NCI-H1694 (cell line): Measurements from ENCODE around the gene ISL2.

Experiments used
- DNase-seq: peaks from one replicate; lab custom pipeline; 2025; lab: John Stamatoyannopoulos, UW

The ISL2 gene

DNA sequence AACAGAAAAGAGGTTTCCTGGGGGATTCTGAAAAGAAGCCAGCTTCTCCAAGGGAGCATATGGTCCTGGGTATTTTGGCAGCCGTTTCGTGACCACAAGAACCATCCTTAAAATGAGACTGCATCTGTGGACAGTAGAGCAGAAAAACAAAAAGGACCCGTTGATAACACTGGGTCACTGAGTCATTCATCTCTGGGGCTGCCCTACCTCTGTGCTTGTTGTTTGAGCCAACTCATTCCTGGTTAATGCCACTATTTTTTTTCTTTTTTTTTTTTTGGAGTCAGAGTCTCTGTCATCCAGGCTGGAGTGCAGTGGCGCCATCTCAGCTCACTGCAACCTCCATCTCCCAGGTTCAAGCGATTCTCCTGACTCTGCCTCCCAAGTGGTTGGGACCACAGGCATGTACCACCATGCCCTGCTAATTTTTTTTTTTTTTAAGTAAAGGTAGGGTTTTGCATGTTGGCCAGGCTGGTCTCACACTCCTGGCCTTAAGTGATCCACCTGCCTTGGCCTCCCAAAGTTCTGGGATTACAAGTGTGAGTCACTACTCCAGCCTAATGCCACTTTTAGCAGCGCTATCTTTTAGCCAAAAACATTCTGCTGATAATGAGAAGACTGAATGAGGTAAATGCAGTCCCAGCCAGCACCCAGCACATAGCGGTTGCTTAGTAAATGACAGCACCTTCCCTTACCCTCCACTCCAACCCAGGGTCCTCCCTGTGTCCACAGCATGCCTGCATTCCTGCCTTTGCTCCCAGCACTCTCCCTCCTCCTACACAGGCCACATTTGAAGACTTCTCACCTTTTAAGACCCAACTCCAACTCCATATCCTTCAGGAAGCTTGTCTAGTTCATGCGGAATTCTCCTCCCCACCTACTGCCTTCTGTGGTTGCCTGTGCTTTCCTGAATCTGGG lies 9.1 kb upstream of the ISL2 start:
- DNase-seq: peak; percentile 46

DNA sequence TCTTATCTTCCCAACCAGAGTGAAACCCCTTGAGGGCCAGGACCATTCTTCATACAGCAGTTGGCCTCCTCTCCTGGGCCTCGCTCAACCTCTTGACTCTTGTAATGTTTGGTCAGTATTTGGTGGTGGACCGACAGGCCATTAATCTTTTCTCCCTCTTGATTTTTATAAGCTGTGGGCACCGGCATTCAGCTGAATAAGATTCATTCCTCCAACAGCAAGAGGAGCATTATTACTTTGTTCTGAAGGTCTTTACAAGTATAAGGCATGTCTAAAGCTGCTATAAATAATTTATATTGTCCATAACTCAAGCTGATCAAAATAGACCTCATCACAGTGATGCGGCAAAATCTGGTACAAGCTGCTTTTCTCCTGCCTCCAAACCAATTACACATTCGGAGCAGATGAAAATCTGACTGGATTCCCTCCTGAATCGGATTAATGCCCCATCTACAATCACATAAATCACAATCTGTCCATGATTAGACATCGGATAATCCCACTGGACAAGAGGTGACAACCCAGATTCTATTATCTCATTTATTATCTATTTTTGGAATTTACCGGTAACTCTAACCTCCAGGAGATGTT lies 8.4 kb upstream of the ISL2 start:
- DNase-seq: no peak

DNA sequence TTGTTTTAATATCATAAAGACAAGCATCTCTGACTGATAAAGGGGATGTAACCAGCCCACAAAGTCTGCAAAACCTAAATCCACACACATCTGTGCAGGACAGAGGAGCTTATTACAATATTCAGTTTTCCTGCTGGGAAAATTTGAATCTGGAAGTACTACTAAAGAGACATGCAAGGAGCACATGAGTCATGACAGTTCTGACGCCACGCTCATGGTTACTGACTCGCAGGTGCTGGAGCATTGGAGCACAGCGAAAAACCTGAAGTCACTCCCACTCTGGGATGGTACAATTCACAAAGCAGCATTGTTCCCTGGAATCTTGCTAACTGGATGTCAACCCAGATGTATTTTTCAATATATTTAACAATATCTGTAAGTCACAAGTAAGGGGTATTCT lies 7.6 kb upstream of the ISL2 start:
- DNase-seq: no peak

DNA sequence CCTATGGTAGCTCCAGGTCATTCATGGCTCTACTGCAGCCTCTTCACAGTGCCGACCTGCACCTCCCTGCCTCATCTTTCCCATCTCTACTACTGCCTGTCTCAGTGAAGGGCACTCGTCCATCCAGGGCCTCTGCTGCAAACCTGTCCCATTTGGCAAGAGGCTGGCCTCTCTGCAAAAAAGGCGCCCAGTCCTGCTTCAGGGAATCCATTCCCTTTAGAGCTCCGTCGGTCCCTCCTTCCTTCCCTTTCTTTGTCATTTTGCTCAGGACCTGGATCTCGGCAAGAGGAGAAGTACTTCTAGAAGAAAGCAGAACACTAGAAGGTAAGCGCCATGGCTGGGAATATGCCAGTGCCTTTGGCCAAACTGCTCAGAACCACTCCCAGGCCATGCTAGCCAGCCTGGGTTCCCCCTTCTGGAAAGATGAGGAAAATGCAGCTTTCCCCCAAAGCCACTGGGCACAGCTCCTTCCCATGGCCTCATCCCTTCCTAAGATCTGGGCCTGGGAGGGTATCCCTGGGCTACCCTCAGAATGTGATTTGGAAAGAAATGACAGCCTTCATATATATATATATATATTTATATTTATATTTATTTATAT lies 6.4 kb upstream of the ISL2 start:
- DNase-seq: no peak

DNA sequence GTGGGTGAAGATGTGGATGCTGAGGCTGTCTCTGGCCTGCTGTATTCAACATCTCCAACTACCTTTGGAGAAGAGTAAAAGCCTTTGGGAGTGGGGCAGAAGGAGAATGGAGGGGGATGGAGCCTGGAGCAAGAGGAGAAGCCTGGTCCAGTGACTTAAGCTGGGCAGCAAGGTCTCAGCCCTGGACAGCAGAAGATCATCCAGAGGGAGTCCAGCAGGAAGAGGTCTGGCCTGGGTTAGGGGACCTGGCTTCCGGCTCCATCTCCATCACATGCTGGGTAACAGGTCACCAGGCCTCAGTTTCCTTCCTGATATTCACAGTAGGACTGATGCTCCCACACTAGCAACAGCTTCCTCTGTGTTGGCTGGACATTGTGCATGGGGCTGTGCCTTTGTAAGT lies 3.8 kb upstream of the ISL2 start:
- DNase-seq: no peak

DNA sequence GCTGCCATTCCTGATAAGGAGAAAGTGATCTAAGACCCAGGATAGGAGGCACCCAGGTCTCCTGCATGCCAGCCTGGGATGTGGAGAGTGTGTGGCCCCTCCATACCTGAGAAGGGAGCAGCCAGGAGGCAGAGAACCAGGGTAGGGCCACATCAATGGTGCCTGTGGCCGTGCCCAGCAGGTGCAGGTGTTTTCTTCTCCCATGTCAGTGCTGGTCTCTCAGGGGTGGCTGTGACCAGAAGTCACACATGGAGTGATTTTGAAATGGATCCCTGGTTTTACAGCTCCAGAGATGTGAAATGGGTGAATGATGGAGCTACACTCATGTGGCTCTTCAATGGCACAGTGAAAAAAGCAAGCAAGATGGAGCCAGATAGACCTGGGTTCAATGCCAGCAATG lies 3.3 kb upstream of the ISL2 start:
- DNase-seq: no peak

DNA sequence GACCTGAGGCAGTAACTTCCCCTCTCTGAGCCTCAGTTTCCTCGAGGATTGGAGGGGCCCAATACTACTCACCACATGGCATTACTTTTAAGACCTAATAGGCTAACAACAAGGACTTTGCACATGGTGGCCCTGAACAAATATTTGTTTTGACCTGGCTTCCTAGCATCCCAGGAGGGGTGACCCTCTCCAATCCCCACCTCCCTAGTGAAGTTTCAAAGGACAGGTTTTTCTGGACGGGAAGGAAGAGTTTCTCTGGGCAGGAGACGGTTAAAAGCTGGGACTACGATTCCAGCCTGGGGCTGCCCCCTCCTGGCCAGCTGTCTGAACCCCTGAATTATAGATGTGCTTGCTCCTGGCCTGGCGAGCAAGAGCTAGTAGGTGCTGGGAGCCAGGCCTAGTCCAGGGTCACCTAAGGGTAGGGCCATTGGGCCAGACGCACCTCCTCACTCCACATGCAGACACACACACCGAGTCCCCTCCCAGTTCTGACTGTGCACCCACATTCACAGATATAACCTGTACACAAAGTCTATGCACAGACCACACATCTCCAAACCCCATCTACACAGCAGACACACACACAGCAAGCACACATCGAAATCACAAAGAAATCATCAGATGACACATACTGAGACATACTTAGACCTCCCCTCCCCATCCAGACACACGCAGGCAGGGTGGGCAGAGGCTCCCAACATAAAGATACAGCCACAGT lies 2.7 kb upstream of the ISL2 start:
- DNase-seq: no peak

DNA sequence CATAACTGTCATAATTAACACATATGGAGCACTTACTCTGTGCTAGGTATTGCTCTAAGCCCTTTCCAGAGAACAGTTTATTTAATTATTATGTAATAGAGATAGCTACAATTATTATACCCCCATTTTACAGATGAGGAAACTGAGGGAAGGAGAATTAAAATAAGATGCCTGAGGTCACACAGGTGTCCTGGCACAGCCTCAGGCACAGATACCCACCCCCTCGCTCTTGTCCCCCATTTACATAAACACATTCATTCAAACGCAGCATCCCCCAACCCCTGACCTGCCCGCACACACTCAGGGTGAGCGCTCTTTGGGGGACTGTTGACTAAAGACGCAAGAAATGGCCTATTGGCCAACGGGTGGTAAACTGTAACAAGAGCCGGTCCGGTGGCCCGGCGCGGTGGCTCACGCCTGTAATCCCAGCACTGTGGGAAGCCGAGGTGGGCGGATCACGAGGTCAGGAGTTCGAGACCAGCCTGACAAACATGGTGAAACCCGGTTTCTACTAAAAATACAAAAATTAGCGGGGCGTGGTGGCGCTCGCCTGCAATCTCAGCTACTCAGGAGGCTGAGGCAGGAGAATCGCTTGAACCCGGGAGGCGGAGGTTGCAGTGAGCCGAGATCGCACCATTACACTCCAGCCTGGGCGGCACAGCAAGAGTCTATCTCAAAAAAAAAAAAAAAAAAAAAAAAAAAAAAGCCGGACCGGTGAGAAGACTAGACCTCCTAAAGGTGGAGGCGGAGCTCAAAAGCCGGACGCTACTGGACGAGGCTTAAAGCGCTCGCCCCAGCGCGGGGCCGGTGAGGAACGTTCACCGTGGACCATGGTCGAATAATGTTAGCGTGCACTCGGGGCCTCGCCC lies 1.9 kb upstream of the ISL2 start:
- DNase-seq: no peak

DNA sequence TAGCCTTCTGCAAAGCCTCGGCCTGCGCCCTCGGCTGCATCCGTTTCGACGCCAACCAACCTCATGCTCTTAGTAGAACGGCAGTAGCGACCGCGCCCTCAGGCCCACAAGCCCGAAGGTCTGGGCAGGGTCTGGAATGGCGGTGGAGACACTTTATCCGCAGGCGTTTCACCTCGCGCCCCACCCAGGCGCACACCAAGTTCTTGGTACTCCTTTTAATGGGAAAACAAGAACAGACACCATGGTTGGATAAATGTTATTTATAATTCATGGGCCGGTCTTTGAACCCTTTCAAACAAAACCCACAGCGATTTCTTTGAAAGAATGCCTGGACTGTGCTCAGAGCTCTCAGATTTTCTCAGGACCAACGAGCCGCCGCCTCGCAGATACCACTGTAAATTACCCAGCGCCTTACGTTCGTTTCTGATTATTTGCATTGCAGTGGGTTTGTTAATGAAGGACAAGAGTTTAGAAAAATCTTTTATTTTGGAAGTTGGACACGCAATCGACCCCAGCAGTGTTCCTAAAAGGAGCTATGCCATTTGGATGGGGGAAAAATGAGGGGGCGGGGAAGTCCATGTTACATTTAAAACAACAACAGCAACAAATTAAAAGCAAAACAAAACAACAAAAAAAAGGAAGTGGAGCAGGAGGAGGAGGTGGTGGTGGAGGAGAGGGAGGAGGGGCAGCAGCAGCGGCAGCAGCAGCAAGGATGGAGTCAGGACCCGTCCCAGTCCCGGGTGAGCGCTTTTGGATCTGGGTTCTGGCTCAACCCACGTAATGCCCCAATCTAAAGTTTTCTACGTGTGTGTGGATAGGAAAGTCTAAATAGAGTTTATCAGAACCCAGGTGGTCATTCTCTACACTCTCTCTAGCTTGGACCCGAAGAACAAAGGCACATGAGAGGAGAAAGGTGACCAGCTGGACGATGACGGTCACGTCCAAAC lies 993 bp upstream of the ISL2 start:
- DNase-seq: no peak

DNA sequence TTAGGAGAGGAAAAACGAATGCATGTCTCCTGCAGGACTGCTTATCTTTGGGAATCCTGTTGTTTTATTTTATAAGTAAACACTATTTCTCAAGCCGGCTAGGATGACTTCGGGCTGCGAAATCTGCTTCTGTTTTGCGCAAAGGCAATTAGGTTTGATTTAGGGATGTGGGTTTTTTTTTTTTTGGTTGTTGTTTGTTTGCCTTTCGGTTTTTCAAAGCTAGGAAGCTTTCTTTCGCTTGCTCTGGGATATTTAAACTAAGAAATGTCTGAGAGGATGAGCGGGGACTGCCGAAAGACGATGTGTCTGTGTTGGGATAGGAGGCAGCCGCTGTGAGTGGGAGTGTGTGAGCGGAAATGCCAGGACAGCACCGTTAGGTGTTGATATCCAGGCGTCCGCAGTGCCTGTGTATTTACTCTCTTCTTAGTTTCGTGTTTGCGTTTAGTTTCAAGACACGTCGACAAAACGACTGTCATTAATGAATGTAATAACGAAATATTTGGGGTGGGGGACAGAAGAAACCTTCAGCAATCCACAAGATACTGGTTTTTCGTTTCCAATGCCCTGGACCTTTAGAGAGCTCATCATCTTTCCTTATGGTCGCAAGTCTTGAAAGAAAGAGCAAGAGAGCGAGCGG lies 604 bp downstream of the ISL2 start:
- no peak for DNase-seq

DNA sequence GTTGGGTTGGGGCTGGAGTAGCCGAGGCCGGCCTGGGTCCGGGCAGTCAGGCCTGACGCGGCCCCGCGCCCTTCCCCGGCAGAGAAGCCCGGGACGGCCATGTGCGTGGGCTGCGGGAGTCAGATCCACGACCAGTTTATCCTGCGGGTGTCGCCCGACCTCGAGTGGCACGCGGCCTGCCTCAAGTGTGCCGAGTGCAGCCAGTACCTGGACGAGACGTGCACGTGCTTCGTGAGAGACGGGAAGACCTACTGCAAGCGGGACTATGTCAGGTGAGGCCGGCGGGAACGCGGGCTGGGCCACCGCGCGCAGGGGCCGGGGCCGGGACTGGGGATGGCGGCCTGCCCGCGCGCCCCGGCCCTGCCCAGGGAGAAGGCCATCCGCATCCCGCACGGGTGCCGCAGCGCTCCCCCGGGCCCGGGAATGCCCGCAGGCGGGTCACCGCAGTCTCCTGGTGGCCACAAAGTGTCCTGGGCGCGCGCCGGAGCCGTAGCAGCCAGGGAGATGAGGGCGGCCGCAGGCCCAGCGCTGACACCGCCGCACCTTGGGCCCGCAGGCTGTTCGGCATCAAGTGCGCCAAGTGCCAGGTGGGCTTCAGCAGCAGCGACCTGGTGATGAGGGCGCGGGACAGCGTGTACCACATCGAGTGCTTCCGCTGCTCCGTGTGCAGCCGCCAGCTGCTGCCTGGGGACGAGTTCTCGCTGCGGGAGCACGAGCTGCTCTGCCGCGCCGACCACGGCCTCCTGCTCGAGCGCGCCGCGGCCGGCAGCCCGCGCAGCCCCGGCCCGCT lies 1.3 kb downstream of the ISL2 start:
- no peak for DNase-seq

DNA sequence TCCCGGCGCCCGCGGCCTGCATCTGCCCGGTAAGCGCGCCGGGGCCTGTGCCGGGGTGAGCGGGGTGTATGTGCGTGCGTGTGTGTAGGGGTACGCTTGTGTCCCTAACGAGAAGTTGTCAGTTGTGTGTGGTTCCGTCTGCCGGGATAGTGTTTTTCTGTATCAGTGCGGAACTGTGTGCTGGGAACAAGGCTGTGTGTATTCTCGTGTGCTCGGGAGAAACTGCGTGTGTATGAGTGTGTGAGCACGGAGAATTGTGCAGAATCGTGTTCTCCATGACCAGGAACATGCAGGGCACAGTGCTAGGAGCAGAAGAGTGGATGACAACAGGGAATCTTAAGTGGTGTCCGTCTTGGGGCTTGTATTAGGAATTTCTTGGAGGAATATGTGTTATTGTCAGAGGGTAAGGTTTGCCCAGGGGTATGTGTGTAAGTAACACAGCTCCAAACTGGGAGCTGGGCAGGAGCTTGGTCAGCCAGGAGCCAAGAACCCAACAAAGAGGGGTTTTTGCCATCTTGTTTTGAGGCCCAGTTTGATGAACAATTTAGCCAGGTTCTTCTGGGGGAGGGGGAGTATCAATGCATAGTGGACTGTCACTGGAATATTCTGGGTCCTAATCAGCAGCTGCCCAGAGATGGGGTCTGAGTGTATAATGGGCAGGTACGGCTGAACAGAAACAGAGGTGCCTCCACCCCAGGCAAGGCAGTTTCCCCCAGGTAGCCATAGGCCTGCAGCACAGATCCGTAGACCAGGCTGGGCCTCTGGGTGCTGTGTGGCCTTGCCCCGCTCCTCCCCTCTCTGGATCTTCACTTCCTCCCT lies 2.1 kb downstream of the ISL2 start:
- DNase-seq: no peak

DNA sequence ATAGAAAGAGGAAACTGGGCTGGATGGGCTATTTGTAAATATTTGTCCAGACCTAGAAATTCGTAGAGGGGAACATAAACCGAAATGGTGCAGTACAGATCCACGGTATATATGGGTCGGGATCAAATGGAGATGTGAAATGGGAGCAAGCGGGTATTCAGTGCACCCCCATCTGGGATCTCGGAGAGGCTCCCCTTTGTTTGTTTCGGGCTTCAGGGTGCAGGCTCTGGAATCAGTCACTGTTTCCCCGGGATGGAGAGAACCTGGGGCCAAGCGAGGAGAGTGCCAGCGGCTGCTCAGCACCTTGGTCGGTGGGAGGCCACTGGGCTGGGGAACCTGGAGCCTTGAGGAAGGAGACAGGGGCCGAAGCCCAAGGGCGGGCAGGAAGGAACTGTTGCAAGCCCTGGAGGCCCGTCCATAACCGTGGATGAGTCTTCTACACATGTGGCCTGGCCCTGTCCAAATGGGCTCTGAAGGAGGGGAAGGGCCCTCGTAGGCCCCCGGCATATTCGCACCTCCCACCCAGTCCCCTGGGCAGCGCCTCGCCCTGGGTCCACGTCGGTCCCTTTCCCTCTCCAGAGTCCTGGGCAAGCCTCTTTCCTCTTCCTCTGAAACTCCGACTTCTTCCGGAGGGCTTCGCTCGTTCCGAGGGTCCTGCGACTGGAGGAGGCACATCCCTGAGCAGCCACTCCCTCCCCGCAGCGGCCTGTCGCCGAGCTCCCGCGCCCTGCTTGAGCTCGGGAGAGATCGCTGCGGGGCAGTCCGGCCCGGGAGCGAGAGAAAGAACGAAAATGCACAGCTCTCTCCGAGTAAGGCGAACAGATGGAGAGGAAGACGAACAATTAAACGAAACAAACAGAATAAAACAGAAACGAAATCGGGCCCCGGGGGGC lies 3.0 kb downstream of the ISL2 start:
- no peak for DNase-seq

DNA sequence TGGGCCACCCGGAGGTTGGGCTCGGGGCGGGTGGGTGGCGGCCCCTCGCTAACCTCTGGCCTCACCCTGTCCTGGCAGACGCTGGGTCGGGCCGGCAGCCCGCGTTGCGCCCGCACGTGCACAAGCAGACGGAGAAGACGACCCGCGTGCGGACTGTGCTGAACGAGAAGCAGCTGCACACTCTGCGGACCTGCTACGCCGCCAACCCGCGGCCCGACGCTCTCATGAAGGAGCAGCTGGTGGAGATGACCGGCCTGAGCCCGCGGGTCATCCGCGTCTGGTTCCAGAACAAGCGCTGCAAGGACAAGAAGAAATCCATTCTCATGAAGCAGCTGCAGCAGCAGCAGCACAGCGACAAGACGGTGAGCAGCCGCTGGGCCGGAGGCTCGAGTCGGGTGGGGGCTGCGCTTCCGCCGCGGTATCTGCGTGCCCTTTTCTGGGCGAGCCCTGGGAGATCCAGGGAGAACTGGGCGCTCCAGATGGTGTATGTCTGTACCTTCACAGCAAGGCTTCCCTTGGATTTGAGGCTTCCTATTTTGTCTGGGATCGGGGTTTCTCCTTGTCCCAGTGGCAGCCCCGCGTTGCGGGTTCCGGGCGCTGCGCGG lies 3.7 kb downstream of the ISL2 start:
- no peak for DNase-seq

DNA sequence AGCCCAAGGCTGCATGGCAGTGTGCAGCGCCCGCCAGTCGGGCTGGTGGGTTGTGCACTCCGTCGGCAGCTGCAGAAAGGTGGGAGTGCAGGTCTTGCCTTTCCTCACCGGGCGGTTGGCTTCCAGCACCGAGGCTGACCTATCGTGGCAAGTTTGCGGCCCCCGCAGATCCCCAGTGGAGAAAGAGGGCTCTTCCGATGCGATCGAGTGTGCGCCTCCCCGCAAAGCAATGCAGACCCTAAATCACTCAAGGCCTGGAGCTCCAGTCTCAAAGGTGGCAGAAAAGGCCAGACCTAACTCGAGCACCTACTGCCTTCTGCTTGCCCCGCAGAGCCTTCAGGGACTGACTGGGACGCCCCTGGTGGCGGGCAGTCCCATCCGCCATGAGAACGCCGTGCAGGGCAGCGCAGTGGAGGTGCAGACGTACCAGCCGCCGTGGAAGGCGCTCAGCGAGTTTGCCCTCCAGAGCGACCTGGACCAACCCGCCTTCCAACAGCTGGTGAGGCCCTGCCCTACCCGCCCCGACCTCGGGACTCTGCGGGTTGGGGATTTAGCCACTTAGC lies 4.3 kb downstream of the ISL2 start:
- DNase-seq: no peak

DNA sequence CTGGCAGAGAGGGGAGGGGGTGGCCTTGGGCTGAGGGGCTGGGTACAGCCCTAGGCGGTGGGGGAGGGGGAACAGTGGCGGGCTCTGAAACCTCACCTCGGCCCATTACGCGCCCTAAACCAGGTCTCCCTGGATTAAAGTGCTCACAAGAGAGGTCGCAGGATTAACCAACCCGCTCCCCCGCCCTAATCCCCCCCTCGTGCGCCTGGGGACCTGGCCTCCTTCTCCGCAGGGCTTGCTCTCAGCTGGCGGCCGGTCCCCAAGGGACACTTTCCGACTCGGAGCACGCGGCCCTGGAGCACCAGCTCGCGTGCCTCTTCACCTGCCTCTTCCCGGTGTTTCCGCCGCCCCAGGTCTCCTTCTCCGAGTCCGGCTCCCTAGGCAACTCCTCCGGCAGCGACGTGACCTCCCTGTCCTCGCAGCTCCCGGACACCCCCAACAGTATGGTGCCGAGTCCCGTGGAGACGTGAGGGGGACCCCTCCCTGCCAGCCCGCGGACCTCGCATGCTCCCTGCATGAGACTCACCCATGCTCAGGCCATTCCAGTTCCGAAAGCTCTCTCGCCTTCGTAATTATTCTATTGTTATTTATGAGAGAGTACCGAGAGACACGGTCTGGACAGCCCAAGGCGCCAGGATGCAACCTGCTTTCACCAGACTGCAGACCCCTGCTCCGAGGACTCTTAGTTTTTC lies 4.9 kb downstream of the ISL2 start:
- DNase-seq: no peak
